Astrocyte of the spinal cord (primary cell): Measurements from ENCODE around the gene RAB14.

Experiments
- DNase-seq: peaks from one replicate; pipeline ENCODE4 v3.0.0; 2011; ENCODE audit warnings: low read depth, low spot score
- H3K4me3 ChIP-seq: 2 replicates; pipeline ENCODE4 v1.5.1; 2011; ENCODE audit warnings: low read depth, mild to moderate bottlenecking, low read length, moderate library complexity
- CTCF ChIP-seq: IDR thresholded peaks from 2 replicates; pipeline ENCODE4 v1.5.1; 2012; ENCODE audit warnings: low read depth, mild to moderate bottlenecking, low read length, inconsistent platforms
- in situ Hi-C: cut with HindIII; loops from 2 replicates; pipeline ENCODE4 v1.10.0; 2017; ENCODE audit warnings: low sequenced_read_pairs

Gene RAB14

DNA sequence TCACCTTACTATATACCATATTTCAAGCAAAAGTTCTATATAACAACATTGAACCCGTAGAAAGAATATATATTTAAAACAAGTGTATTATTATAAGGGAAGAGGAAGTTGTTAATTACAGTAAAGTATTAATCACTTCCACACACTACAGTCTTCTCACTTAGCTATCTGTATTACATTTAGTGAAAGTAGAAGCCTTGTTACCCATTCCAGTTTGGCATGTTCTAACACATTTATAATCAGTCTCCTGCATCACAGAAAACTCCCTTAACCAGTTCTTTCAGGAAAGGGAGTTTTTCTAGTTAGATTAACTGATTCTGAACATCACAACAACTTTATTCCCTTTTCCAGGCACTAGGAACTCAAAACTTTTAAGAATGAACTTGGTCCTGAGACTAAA, 6.9 kb downstream of the RAB14 start:
- in situ Hi-C loops = no loop called here
- no peak for TF ChIP-seq CTCF
- DNase-seq = no peak
- H3K4me3 ChIP-seq = no peak overlapping the region

GRCh38 chr9:121192959-121193640, 8.6 kb downstream of the RAB14 start:
- H3K4me3 ChIP-seq = no peak overlapping the region
- DNase-seq = peak; percentile 31
- in situ Hi-C loops = no loop called here
- TF ChIP-seq CTCF = no peak

- no peak for TF ChIP-seq CTCF
- DNase-seq = no peak
- in situ Hi-C loops = no loop called here
- no peak overlapping the region for H3K4me3 ChIP-seq
Measured at GRCh38 chr9:121192518-121192917, 9.2 kb downstream of the RAB14 start.

DNA sequence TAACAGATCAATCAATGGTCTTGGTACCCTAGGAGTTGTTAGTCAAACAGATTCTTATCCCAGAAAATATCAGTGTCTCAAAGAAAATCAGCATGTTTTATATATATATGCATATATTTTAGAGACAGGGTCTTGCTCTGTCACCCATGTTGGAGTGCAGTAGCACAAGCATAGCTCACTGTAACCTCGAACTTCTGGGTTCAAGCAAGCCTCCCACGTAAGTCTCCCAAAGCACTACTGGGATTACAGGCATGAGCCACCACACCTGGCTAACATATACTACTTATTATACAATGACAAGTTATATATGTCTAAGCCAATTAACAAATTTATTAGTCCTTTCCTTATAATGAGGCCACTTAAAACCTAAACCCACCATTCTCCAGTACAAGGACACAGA, 10.4 kb downstream of the RAB14 start:
- in situ Hi-C loops = no loop called here
- no peak overlapping the region for H3K4me3 ChIP-seq
- TF ChIP-seq CTCF = no peak
- DNase-seq = no peak

DNA sequence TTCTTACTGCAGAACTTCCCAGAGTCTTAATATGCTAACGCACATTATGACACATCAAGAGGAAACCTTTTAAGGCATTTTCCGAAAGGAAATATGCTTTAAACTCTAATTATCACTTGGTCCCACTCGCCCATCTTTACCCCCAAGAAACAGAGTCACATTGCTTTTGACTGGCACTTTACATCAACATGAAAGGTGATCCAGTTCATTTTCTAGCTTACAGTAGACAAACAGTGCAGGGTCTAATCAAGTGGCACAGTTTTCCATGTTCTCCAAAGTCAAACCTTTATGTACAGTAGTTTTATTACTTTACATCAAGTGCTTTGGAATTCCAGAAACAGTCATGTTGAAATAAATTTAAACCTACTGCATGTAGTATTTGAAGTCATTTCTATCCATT, 12.0 kb downstream of the RAB14 start:
- no peak for DNase-seq
- TF ChIP-seq CTCF = no peak
- in situ Hi-C loops = no loop called here
- H3K4me3 ChIP-seq = no peak overlapping the region

DNA sequence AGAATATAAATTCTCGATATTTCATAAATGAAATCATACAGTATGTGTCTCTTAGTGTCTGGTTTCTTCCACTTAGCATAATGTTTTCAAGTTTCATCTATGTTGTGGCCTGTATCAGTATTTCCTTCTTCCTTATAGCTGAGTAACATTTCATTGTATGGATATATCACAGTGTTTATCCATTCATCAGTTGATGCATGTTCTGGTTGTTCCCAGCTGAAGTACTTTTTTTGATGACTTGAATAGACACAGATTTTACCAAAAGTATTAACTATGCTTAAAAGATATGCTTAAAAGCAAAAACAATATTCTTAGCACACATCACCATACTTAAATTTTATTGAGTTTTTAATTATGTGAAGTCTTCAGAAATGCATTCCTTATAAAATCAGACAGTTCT, 12.7 kb downstream of the RAB14 start:
- in situ Hi-C loops = no loop called here
- no peak for TF ChIP-seq CTCF
- H3K4me3 ChIP-seq = no peak overlapping the region
- DNase-seq = no peak
